GM10266 (cell line): ENCODE measurements around the gene CFAP45.

Source experiments
- DNase-seq: peaks from one replicate; pipeline ENCODE4 v3.0.0; 2012; ENCODE audit errors: extremely low spot score
- TF ChIP-seq, protein P1 (sequence below): IDR thresholded peaks from 2 replicates; pipeline ENCODE4 v1.5.1; 2012; ENCODE audit warnings: mild to moderate bottlenecking, low read depth; ENCODE audit not compliant: control insufficient read depth, insufficient read depth; ENCODE audit errors: missing control alignments

CFAP45 gene

GRCh38 chr1:159927211-159927848 is 27.4 kb upstream of the CFAP45 start:
- peak; percentile 11 for DNase-seq
- TF ChIP-seq, protein P1, sequence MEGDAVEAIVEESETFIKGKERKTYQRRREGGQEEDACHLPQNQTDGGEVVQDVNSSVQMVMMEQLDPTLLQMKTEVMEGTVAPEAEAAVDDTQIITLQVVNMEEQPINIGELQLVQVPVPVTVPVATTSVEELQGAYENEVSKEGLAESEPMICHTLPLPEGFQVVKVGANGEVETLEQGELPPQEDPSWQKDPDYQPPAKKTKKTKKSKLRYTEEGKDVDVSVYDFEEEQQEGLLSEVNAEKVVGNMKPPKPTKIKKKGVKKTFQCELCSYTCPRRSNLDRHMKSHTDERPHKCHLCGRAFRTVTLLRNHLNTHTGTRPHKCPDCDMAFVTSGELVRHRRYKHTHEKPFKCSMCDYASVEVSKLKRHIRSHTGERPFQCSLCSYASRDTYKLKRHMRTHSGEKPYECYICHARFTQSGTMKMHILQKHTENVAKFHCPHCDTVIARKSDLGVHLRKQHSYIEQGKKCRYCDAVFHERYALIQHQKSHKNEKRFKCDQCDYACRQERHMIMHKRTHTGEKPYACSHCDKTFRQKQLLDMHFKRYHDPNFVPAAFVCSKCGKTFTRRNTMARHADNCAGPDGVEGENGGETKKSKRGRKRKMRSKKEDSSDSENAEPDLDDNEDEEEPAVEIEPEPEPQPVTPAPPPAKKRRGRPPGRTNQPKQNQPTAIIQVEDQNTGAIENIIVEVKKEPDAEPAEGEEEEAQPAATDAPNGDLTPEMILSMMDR, result no peak

DNA sequence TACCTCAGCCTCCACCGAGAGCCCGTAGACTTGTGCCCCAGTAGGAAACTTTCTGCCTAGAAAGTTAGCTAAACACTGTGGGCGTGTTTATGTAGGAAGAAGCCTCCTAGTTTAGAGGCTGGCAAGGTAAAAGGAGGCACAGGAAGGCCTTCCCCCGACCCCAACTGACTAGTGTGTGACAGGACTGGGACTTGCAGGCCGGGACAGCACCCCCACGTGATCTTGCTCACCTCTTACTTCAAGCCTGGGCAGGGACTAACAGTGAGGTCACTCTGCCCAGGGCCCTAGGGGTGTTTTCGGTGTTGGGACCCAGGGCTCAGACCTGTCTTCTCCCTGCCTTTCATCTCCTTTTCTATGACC is 25.7 kb upstream of the CFAP45 start:
- TF ChIP-seq, protein P1, result no peak
- DNase-seq, result peak; percentile 68

DNA sequence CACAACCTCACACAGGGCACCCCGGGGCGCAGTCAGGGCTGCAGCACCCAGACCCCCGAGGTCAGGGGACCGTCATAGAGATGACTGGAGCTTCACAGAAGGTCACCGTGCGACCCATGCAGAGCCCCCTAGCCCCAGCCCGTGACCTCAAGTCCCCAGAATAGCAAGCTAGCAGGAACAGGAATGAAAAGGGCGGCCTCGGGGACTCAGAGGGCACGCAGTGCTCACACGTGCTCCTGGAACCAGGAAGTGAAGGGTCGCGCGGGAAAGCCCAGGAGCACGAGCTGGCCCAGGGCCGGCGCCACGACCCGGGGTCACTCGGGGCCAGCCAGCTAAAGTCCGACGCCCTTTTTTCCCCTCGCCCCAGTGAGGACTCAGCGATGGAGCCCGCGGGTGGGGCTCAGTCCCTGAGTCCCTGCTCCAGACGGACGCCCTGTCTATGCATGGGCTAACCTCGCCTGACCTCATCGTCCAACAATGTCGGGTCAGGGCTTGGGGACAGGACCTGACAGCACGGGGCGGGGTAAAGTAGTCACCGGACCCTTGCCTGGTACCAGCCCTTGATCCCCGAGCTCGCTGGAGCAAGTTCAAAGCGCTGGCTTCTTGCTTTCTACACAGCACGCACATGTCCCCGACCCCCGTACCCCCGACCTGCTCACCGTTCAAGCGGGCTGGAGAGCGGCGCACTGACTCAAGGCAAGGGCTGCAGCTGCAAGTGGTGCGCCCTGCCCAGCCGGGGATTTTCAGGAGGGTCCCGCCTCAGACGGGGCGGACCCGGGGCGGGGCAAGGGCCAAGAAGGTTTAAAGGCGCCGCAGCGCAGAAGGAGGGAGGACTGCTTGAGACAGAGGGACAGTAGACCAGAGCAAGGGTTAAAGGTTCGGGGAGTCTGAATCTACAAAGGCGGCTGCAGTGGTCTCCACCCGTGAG is 25.1 kb upstream of the CFAP45 start, which contains the start of gene TAGLN2:
Gene TAGLN2, minus strand, starts transcription at position 717 of the 928 bp plus-strand sequence. CDS start 4,998 bp downstream, outside the sequence.
- TF ChIP-seq, protein P1, result no peak
- DNase-seq, result peak; percentile 94

DNA sequence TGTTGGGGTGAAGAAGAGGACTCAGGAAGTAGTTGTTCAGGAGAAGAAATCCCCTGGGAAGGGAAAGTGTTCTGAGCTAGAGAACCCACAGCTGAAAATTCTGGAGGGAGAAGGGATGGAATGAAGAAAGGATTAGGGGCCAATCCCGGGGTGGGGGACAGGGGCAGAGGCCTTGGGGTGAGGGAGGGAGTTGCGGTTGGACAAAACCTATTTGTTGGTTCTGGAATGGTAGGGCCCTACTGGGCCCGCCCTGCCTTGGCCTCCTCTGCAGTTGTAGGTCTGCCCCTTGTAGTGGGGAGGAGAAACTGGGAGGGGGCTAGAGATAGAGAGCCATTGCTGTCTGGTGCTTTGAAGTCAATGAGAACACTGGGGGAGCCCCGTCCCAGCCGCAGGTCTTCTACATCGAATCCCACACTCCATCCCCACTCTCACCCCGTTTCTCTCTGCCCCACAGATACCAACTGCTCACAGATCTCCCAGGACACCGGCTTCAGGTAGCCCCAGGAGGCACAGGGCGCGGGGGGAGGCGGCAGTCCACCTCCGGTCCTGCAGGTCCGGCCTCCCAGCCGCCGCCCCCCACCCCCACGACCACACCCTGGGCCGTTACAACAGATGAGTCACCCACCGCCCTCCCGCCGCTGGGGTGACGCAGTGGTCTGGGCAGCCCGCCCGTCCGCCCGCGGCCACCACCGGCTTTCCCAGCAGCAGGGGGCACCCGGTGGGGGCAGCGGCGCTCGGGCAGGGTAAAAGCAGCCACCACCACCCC is 24.2 kb upstream of the CFAP45 start:
- peak; percentile 84 for DNase-seq
- TF ChIP-seq, protein P1, result no peak

GRCh38 chr1:159923203-159924024 is 23.4 kb upstream of the CFAP45 start:
- DNase-seq, result peak; percentile 83
- TF ChIP-seq, protein P1, result no peak

DNA sequence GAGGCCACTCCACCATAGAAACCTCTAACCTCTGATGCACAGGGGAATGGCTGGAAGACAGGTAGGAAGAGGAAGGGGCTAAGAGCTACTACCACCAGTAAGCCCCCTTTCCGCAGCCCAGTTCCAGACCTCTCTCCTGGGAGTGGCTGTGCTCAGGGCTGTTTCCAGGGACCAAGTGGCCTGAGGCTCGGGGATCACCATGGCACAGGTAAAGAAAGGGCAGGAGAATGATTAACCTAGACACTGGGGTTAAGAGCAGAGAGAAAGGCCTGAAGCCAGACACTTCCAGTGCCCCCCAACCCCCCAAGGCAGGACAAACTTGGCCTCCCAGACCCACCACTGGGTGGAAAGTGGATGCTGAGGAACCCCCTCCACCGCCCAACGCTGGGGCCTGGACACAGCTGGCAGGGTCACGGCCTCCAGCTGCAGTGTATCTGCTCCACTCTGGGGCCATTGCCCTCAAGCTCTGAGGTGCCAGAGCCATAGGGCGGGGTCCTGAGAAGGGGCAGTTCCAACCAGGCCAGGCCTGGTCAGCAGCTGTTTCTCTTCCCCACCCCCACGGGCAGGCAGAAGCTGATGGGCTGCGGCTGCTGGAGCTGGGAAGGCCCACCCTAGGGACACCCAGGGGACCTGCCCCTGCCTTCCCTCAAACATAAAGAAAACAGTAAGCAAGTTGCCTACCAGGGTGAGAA is 22.7 kb upstream of the CFAP45 start:
- DNase-seq, result no peak
- TF ChIP-seq, protein P1, result no peak
